GM12874 (cell line): Measurements from ENCODE around the gene AIF1.

Experiments used
- TF ChIP-seq, protein P1 (sequence below): IDR thresholded peaks from 2 replicates; pipeline ENCODE4 v1.5.1; 2011; ENCODE audit warnings: low read depth, mild to moderate bottlenecking, control low read depth, low read length, moderate library complexity; ENCODE audit not compliant: insufficient read depth

AIF1 gene

DNA sequence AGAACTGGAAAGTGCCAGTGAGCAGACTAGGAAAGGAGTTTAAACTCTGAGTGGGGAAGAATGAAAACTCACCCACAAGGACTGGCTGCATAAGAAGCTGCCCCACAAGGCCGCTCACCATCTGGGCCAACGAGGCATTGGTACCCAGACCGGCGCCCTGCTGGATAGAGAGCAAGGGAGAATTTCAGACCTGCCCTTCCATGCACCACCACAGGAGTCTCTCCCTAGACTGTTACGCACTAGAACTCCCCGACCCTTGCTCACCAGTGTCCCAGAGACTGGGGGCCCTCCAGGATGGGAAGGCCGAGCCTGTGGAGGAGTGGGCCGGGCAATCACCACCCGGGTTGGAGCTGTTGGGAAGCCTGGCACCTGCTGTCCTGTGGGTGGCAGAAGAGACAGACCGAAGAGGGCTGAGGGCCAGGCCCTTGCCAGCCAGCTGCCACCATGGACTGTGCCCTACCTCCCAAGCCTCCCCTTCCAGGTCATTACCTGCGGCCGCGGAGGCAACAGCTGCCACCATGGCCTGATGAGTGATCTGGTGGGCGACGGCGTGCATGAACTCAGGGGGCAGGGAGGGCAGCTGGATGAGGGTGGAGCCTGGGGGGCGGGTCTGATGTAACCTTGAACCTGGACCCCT is 28.9 kb downstream of the AIF1 start:
- TF ChIP-seq, protein P1, sequence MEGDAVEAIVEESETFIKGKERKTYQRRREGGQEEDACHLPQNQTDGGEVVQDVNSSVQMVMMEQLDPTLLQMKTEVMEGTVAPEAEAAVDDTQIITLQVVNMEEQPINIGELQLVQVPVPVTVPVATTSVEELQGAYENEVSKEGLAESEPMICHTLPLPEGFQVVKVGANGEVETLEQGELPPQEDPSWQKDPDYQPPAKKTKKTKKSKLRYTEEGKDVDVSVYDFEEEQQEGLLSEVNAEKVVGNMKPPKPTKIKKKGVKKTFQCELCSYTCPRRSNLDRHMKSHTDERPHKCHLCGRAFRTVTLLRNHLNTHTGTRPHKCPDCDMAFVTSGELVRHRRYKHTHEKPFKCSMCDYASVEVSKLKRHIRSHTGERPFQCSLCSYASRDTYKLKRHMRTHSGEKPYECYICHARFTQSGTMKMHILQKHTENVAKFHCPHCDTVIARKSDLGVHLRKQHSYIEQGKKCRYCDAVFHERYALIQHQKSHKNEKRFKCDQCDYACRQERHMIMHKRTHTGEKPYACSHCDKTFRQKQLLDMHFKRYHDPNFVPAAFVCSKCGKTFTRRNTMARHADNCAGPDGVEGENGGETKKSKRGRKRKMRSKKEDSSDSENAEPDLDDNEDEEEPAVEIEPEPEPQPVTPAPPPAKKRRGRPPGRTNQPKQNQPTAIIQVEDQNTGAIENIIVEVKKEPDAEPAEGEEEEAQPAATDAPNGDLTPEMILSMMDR: no peak

GRCh38 chr6:31645325-31645724 is 30.3 kb downstream of the AIF1 start:
- TF ChIP-seq, protein P1: no peak

DNA sequence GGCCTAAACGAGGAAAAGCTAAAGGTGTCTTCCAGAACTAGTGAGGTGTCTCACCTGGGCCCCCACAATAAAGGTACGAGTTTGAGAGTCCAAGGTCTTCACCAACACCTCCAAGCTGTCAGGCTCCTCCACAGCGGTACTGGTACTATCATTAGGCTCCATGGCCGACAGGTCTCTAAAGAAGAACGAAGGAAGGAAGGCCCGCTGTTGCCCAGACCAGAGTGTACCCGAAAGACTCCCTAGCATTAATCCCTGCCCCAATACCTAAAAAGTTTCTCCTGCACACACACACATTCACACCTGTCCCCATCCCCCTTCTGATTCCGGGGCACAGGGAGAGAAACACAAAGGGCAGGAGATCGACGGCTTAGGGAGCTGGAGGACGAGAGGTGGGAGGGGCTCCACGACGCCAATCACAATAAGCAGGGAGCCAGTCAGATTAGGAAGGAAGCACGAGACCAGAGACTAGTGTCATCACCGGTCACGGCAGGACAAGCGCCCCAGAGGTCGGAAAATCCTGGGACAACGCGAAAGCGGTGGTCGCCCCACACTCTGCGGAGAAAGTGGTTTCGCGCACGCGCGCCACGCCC is 36.7 kb downstream of the AIF1 start:
- TF ChIP-seq, protein P1: no peak

GRCh38 chr6:31652925-31653724 is 38.1 kb downstream of the AIF1 start:
- TF ChIP-seq, protein P1: no peak

GRCh38 chr6:31654574-31655348 is 39.7 kb downstream of the AIF1 start:
- TF ChIP-seq, protein P1: no peak

DNA sequence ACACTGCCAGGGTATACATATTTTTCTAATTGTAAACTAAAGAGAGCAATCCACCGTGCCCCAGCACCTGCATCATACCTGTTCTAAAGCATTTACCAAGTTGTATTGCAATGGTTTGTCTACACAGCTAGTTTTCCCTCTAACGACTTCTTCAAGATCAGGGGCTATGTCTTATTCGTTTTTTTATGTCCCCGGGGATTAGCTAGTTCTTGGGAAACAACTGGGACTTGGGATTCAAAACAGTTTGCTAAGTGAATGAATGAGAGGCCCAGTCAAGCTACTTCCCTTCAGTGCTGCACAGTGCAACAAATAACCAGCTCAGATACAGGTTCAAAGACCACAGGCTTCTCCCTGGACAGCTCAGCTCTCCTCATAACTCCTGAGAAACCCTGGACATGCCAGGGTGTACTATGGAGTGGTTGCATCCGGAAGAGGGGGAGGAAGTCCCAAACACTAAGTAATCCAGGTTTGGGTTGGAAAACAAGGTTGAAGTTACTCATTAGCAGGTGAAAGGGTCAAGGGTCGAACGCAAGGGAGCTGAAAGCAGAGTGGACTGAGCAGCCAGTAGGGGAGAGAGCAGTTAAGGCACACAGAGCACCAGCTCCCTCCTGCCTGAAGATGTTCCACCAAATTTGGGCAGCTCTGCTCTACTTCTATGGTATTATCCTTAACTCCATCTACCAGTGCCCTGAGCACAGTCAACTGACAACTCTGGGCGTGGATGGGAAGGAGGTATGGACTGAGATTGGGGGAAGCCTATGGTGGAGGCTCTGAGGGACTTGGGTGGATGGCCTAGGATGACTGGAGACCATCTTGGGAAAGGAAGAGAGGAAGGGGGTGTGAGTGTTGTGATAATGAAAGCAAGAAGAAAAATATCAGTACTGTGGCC is 40.6 kb downstream of the AIF1 start, which contains the start of gene APOM:
Gene APOM, plus strand, starts transcription at position 546 of the 889 bp plus-strand sequence. Its CDS starts 73 bp downstream, at position 619.
- TF ChIP-seq, protein P1: no peak
